ENCODE data around the gene JADE2.

GRCh38 chr5:134508521-134509195 lies 16.8 kb upstream of the JADE2 start:
- TF ChIP-seq POLR2AphosphoS5 (IDR thresholded peaks at IDR 0.05) (no peak), POLR2A (IDR thresholded peaks at IDR 0.05) (no peak), CTCF (IDR thresholded peaks at IDR 0.05) (no peak)

All from sigmoid colon (tissue), 4 donors.